Pancreas (tissue), 10 donors: ENCODE results near the gene MRPL17. TPM values are rescaled to one million over a fixed set of nuclear protein-coding genes. Genes with fewer than 3 reads are reported as not detected.

Experiments used
- ATAC-seq, 4 donors: fragments of 200-7000 bp; cut with Tn5 transposase; one replicate each; pipeline versions ENCODE4 v1.8.0 to v1.9.1; 2020; ENCODE audit warnings: mild to moderate bottlenecking in 4 of 4, moderate library complexity in 4 of 4
- DNase-seq, 6 donors: peaks; one replicate each; pipeline ENCODE4 v3.0.0-alpha.2; 2020
- FAIRE-seq: peaks from 2 replicates; lab custom pipeline; 2012; peaks lifted over from hg19 to GRCh38; lab: Jason Lieb, UNC
- H3K27ac ChIP-seq, 4 donors: fragments of 200-600 bp; sonication (generic); 1 replicate in 3 of 4; 2 replicates in 1 of 4; pipeline versions ENCODE4 v1.5.0 to v1.8.0; 2020
- H3K27me3 ChIP-seq, 4 donors: fragments of 200-600 bp; one replicate each; pipeline ENCODE4 v1.8.0; 2021
- H3K36me3 ChIP-seq, 3 donors: fragments of 200-600 bp; sonication (generic) in 1 of 3; one replicate each; pipeline versions ENCODE4 v1.5.0 to v1.8.0; 2020 to 2021
- H3K4me1 ChIP-seq, 3 donors: fragments of 200-600 bp; one replicate each; pipeline ENCODE4 v1.8.0; 2021
- H3K4me3 ChIP-seq, 4 donors: fragments of 200-600 bp; sonication (generic) in 2 of 4; one replicate each; pipeline versions ENCODE4 v1.5.0 to v1.8.0; 2020 to 2021
- H3K9me3 ChIP-seq, 4 donors: fragments of 200-600 bp; one replicate each; pipeline ENCODE4 v1.8.0; 2021
- WGBS, 2 donors: extraction: QIAGEN DNeasy Blood & Tissue Kit; methylation state at CpG; one replicate each; pipeline ENCODE4 v1.1.7; 2013; 5-methylcytosine and 5-hydroxymethylcytosine counted together
- intact Hi-C, 3 donors: fragments of 100-400 bp; cut with DNase I; formaldehyde crosslinking; loops; one replicate each; pipeline versions ENCODE4 v1.11.1 to v1.14.2; 2022
- polyA plus RNA-seq, 2 donors: library from polyadenylated mRNA; stranded (reverse); fragments of 200-250 nt; gene quantifications; one replicate each; pipeline ENCODE4 v1.2.3, GENCODE V29; 2013
- total RNA-seq, 6 donors: library from RNA; stranded (reverse); fragmentation: NEBNext Ultra II Directional in 4 of 6; extraction: Animal tissue kit (Norgen Biotek cat#: 25700) in 4 of 6; gene quantifications; one replicate each; pipeline versions ENCODE4 v1.2.1 to v1.2.4, GENCODE V29; 2021 to 2023
- TF ChIP-seq, protein P1 (sequence below), 4 donors: fragments of 200-600 bp; sonication (generic) in 3 of 4; IDR thresholded peaks; one replicate each; pipeline versions ENCODE4 v1.5.0 to v1.8.0; 2021; ENCODE audit warnings: antibody characterized with exemption in 4 of 4
- donor health status: healthy with polysubstance abuse.
- donor health status: DM: no; HTN: no; CAD: no; lungs with moderate emphysema.
- donor health status: DM: no; HTN: no; CAD: no.
- donor health status: control.
- donor health status: control.
- donor health status: Bipolar disorder and iron deficiency.
- donor health status: DM: yes; HTN: yes; CAD: no.
- donor health status: DM: no; HTN: no; CAD: no.
- donor health status: DM: no; HTN: no; CAD: no.
- donor health status: DM: yes; HTN: yes; CAD: no.

Gene MRPL17
- total and polyA plus RNA-seq, 8 donors: 10.6 to 33.8 (median 21.3) TPM

GRCh38 chr11:6674219-6674597, 8.9 kb downstream of the MRPL17 start:
- no peak for ATAC-seq
- no peak for FAIRE-seq
- no peak for DNase-seq
- Histone ChIP-seq H3K27me3 (no peaks in the 10 kb centered on the region), H3K27ac (no peak overlapping the region), H3K4me1 (no peaks in the 10 kb centered on the region), H3K36me3 (no peaks in the 10 kb centered on the region), H3K4me3 (no peak overlapping the region), H3K9me3 (no peaks in the 10 kb centered on the region)
- intact Hi-C loops: no loop called here
- TF ChIP-seq, protein P1, sequence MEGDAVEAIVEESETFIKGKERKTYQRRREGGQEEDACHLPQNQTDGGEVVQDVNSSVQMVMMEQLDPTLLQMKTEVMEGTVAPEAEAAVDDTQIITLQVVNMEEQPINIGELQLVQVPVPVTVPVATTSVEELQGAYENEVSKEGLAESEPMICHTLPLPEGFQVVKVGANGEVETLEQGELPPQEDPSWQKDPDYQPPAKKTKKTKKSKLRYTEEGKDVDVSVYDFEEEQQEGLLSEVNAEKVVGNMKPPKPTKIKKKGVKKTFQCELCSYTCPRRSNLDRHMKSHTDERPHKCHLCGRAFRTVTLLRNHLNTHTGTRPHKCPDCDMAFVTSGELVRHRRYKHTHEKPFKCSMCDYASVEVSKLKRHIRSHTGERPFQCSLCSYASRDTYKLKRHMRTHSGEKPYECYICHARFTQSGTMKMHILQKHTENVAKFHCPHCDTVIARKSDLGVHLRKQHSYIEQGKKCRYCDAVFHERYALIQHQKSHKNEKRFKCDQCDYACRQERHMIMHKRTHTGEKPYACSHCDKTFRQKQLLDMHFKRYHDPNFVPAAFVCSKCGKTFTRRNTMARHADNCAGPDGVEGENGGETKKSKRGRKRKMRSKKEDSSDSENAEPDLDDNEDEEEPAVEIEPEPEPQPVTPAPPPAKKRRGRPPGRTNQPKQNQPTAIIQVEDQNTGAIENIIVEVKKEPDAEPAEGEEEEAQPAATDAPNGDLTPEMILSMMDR (IDR thresholded peaks at IDR 0.05): no peak
- 87 to 94% methylated on average over 1 of the region's 1 CpG for WGBS, 2 donors

GRCh38 chr11:6673523-6674218, 9.5 kb downstream of the MRPL17 start:
- DNase-seq: no peak

GRCh38 chr11:6671991-6672390, 11.1 kb downstream of the MRPL17 start:
- TF ChIP-seq, protein P1 (IDR thresholded peaks at IDR 0.05): no peak
- no peaks in the 10 kb centered on the region for H3K27me3 ChIP-seq
- ATAC-seq (no peak), FAIRE-seq (no peak), DNase-seq (no peak)
- H3K27ac ChIP-seq: no peak overlapping the region
- 82 to 92% methylated on average over 2 of the region's 2 CpGs for WGBS, 2 donors
- H3K4me3 ChIP-seq: no peak overlapping the region
- intact Hi-C loops: no loop called here
- no peaks in the 10 kb centered on the region for H3K9me3 ChIP-seq
- H3K36me3 ChIP-seq: no peaks in the 10 kb centered on the region
- no peaks in the 10 kb centered on the region for H3K4me1 ChIP-seq

More at GRCh38 chr11:6673523-6674218, 9.5 kb downstream of the MRPL17 start:
- ATAC-seq (no peak), FAIRE-seq (no peak)
- no peaks in the 10 kb centered on the region for H3K36me3 ChIP-seq
- no peak overlapping the region for H3K27ac ChIP-seq
- H3K4me3 ChIP-seq: no peak overlapping the region
- no peaks in the 10 kb centered on the region for H3K4me1 ChIP-seq
- no peaks in the 10 kb centered on the region for H3K27me3 ChIP-seq
- no peaks in the 10 kb centered on the region for H3K9me3 ChIP-seq
- TF ChIP-seq, protein P1 (IDR thresholded peaks at IDR 0.05): no peak
- intact Hi-C loops: no loop called here

GRCh38 chr11:6670202-6670830, 12.8 kb downstream of the MRPL17 start:
- no peaks in the 10 kb centered on the region for H3K36me3 ChIP-seq
- H3K4me3 ChIP-seq: no peak overlapping the region
- intact Hi-C loops: no loop called here
- H3K4me1 ChIP-seq: no peaks in the 10 kb centered on the region
- 66 to 71% methylated on average over 6 of the region's 6 CpGs for WGBS, 2 donors
- TF ChIP-seq, protein P1 (IDR thresholded peaks at IDR 0.05): no peak
- H3K27me3 ChIP-seq: no peaks in the 10 kb centered on the region
- FAIRE-seq (no peak), ATAC-seq (no peak), DNase-seq (no peak)
- H3K27ac ChIP-seq: no peak overlapping the region
- no peaks in the 10 kb centered on the region for H3K9me3 ChIP-seq
